Glomerular endothelial cell (primary cell): ENCODE measurements around the gene STAT4. TPM values are rescaled to one million over a fixed set of nuclear protein-coding genes. Genes with fewer than 3 reads are reported as not detected.

Source experiments
- total RNA-seq: library from RNA; depleted of rRNA; stranded (reverse); fragments of >200 nt; gene quantifications from 2 replicates; pipeline ENCODE4 v1.2.3, GENCODE V29; 2015

The STAT4 gene
- total RNA-seq, 1 donor from 2014 or later, result 2.8 TPM

Other genes starting within 250 kb of the STAT4 start
- 68.7 and 77.7 TPM in 2 replicates for gene STAT1, start 136.8 kb downstream of the STAT4 start, total RNA-seq
- gene MYO1B, start 94.4 kb upstream of the STAT4 start, total RNA-seq, result 109 and 232 TPM in 2 replicates